Hepatocyte (in vitro differentiated cells): ENCODE data around the gene TNFSF13.

Source experiments
- EZH2 ChIP-seq: fragments of 200-600 bp; sonication (generic); IDR thresholded peaks from 2 replicates; pipeline ENCODE4 v1.6.1; 2016; ENCODE audit warnings: antibody characterized with exemption, mild to moderate bottlenecking, borderline replicate concordance
- TF ChIP-seq, protein P1 (sequence below): fragments of 200-600 bp; sonication (generic); IDR thresholded peaks from 2 replicates; pipeline ENCODE4 v1.5.1; 2016; ENCODE audit warnings: antibody characterized with exemption, mild to moderate bottlenecking; ENCODE audit not compliant: poor library complexity

DNA sequence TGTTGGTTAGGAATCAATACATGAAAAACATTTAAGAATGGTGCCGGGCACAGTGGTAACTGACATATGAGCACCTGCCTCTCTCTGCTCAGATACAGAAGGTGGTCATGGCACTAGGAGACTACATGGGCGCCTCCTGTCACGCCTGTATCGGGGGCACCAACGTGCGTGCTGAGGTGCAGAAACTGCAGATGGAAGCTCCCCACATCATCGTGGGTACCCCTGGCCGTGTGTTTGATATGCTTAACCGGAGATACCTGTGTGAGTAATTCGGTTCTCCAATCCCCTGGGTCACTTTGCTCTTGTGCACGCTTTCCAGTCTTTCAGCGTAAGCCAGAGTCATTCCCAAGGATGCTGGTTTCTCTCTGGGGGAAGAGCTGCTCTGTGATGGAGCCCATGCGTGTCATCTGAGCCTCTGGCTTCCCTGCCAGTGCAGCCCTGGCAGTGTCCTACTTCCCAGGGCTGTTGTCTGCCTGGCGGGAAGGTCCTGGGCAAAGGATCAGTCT lies 17.9 kb downstream of the TNFSF13 start:
- TF ChIP-seq, protein P1, sequence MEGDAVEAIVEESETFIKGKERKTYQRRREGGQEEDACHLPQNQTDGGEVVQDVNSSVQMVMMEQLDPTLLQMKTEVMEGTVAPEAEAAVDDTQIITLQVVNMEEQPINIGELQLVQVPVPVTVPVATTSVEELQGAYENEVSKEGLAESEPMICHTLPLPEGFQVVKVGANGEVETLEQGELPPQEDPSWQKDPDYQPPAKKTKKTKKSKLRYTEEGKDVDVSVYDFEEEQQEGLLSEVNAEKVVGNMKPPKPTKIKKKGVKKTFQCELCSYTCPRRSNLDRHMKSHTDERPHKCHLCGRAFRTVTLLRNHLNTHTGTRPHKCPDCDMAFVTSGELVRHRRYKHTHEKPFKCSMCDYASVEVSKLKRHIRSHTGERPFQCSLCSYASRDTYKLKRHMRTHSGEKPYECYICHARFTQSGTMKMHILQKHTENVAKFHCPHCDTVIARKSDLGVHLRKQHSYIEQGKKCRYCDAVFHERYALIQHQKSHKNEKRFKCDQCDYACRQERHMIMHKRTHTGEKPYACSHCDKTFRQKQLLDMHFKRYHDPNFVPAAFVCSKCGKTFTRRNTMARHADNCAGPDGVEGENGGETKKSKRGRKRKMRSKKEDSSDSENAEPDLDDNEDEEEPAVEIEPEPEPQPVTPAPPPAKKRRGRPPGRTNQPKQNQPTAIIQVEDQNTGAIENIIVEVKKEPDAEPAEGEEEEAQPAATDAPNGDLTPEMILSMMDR = no peak
- TF ChIP-seq EZH2 = no peak
